ENCODE data around the gene UROC1. TPM values are rescaled to one million over a fixed set of nuclear protein-coding genes. Genes with fewer than 3 reads are reported as not detected.
"Not testable (repeated sequence)": the region's sequence is repeated elsewhere in the genome, so short reads cannot be mapped to it uniquely, and the experiment has no call there.

UROC1 gene
- total RNA-seq, 1 donor from 2014 or later: not detected

GRCh38 chr3:126535636-126536035, 18.1 kb upstream of the UROC1 start:
- CTCF ChIA-PET: no interaction called here
- ATAC-seq (ENCODE audit: low read depth) (no peak), DNase-seq (no peak)
- intact Hi-C loops (cut with micrococcal nuclease): no loop called here
- no peak for TF ChIP-seq CTCF (IDR thresholded peaks at IDR 0.05)
- POLR2A ChIA-PET: no interaction called here
- H3K27ac Mint-ChIP-seq: no peak overlapping the region
- H3K36me3 Mint-ChIP-seq (ENCODE audit: low read depth): no peaks in the 10 kb centered on the region
- no peaks in the 10 kb centered on the region for H3K27me3 Mint-ChIP-seq
- H3K4me3 Mint-ChIP-seq: no peak overlapping the region
- H3K9me3 Mint-ChIP-seq: no peaks in the 10 kb centered on the region
- H3K4me1 Mint-ChIP-seq: no peaks in the 10 kb centered on the region

GRCh38 chr3:126534716-126535115, 17.1 kb upstream of the UROC1 start:
- H3K36me3 Mint-ChIP-seq (ENCODE audit: low read depth); ATAC-seq (ENCODE audit: low read depth): not testable (repeated sequence)

GRCh38 chr3:126533506-126533905, 15.9 kb upstream of the UROC1 start:
- intact Hi-C loops (cut with micrococcal nuclease): no loop called here
- Mint-ChIP-seq H3K4me1 (no peaks in the 10 kb centered on the region), H3K4me3 (no peak overlapping the region), H3K9me3 (no peaks in the 10 kb centered on the region), H3K36me3 (ENCODE audit: low read depth) (no peaks in the 10 kb centered on the region), H3K27me3 (no peaks in the 10 kb centered on the region), H3K27ac (no peak overlapping the region)
- ChIA-PET POLR2A (no interaction called here), CTCF (no interaction called here)
- TF ChIP-seq CTCF (IDR thresholded peaks at IDR 0.05): no peak
- no peak for DNase-seq
- ATAC-seq (ENCODE audit: low read depth): no peak

More at GRCh38 chr3:126534716-126535115, 17.1 kb upstream of the UROC1 start:
- H3K4me3 Mint-ChIP-seq; H3K27me3 Mint-ChIP-seq; DNase-seq; intact Hi-C loops (cut with micrococcal nuclease); H3K4me1 Mint-ChIP-seq; H3K9me3 Mint-ChIP-seq; CTCF ChIA-PET; H3K27ac Mint-ChIP-seq; POLR2A ChIA-PET: not testable (repeated sequence)

GRCh38 chr3:126531051-126531330, 13.4 kb upstream of the UROC1 start:
- Mint-ChIP-seq H3K27ac (no peak overlapping the region), H3K36me3 (ENCODE audit: low read depth) (no peaks in the 10 kb centered on the region), H3K27me3 (no peaks in the 10 kb centered on the region), H3K4me1 (no peaks in the 10 kb centered on the region), H3K9me3 (no peaks in the 10 kb centered on the region), H3K4me3 (no peak overlapping the region)
- ChIA-PET POLR2A (no interaction called here), CTCF (no interaction called here)
- intact Hi-C loops (cut with micrococcal nuclease): no loop called here
- ATAC-seq (ENCODE audit: low read depth) (no peak), DNase-seq (no peak)
- no peak for TF ChIP-seq CTCF (IDR thresholded peaks at IDR 0.05)

- Mint-ChIP-seq H3K4me3 (no peak overlapping the region), H3K4me1 (no peaks in the 10 kb centered on the region), H3K27me3 (no peaks in the 10 kb centered on the region), H3K9me3 (no peaks in the 10 kb centered on the region), H3K36me3 (ENCODE audit: low read depth) (no peaks in the 10 kb centered on the region), H3K27ac (no peak overlapping the region)
- ATAC-seq (ENCODE audit: low read depth): no peak
- DNase-seq: no peak
- intact Hi-C loops (cut with micrococcal nuclease): no loop called here
- CTCF ChIA-PET: no interaction called here
- no peak for TF ChIP-seq CTCF (IDR thresholded peaks at IDR 0.05)
- POLR2A ChIA-PET: no interaction called here
Measured at GRCh38 chr3:126530171-126531050, 12.8 kb upstream of the UROC1 start.
